Activated T-cell treated with anti-CD3 and anti-CD28 coated beads for 24 hours (primary cell): ENCODE results near the gene NACC2.

Source experiments
- DNase-seq: peaks from one replicate; pipeline ENCODE4 v3.0.0-alpha.2; 2020; ENCODE audit warnings: low read depth

The NACC2 gene

GRCh38 chr9:136092741-136093140 is 2.3 kb downstream of the NACC2 start:
- no peak for DNase-seq

GRCh38 chr9:136092353-136092650 is 2.8 kb downstream of the NACC2 start:
- DNase-seq: no peak

DNA sequence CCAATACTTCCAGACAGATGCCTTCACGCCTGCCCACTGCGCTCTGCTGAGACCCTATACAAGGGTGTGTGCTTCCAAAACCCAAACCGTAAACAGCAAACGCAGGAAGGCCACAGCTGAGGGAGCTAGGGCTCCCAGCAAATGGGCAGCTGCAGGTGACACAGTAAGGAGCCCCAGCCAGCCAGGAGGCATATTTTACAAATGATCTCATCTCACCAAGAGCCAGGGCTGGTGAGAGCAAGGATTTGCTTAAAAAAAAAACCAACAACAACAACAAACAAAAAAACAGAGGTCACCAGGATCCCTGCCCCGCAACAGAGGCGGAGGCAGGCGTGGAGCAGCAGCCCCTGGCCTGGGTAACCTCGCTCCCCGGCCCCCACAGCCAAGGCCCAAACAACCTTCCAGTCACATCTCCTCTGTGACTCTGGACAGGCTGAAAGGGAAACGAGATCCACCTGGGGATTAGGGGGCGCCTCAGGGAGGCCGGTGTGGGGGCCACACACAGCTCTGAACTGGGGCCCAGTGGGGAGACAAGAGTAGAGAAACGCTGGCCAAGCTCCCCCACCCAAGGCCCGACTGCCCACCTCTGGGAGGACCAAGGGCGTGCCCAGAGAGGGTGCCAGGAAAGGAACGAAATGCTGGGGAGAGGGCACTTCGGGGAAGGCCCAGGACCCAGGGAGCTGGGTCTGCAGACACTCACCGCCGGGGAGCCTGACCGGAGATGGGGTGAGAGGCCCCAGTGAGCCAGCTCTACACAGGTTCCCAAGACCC is 3.3 kb downstream of the NACC2 start:
- no peak for DNase-seq

DNA sequence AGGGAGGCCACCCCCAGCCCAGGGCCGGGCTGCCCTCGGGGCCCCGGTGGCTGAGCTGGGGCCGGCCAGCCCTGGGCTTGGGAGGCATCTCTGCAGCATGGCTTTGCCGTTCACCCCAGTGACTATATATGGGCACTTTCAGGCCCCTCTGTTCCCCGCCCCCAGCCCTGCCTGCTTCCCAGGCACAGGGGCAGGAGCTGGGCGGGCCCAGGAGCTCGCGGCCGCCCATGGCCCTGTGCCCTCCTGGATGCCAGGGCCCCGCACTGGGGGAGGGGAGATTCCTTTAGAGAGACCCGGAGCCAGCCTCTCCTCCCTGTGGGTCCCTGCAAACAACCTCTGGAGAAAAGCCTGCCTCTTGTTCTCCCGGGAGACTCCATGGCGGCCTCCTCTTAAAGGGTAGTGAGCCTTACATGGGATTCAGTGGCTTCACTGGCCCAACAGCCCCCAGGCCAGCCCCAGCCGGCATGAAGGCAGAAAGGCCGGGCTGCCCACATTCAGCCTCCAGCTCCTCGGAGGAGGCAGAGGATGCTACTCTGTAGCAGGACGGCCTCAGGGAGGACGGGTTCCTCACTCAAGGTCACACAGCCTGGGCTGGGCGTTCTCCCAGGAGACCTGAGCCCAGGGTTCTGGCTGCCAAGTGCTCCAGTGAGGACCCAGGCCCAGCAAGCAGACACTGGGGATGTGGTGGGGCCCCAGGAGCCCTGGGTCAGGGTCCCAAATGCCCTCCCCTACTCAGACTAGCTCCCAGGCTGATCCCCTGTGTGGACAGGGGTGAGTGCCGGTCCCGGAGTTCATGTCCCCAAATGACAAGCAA is 4.1 kb downstream of the NACC2 start:
- DNase-seq: no peak

GRCh38 chr9:136090056-136090735 is 4.9 kb downstream of the NACC2 start:
- DNase-seq: no peak

- no peak for DNase-seq
These were observed 5.4 kb downstream of the NACC2 start for GRCh38 chr9:136089697-136090045.

DNA sequence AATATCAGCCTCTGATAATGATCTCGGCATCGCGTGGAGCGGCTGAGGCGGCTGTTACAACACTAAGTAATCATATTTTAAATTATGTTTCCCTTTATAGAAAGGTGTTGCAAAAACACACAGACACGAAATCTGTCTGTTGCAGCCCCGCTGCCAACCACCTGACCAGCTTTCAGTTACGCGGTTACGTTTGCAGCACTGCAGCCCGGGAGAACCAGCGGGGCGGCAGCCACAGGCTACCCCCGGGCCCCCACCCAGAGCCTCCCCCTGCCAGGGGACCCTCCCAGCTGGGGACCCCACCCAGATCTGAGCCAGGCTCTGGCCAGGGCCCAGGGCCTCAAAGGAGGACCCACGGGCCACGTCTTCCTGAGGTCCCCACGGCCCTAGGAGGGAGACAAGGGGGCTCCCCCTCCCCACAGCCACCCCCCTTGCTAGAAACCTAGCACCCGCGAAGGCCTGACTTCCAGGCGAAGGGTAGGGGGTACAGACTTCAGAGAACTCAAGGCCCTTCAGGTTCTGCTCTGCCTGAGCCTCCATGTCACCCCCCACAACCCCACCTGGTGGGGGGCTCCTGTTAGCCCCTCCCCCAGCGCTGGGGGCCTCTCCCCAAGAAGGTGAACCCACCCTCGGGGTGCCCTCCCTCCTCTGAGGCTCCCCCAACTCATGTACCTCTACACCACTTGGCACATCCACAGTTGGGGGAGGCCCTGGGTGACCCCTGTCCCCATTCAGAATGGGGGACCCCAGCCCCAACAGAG is 6.0 kb downstream of the NACC2 start:
- no peak for DNase-seq

DNA sequence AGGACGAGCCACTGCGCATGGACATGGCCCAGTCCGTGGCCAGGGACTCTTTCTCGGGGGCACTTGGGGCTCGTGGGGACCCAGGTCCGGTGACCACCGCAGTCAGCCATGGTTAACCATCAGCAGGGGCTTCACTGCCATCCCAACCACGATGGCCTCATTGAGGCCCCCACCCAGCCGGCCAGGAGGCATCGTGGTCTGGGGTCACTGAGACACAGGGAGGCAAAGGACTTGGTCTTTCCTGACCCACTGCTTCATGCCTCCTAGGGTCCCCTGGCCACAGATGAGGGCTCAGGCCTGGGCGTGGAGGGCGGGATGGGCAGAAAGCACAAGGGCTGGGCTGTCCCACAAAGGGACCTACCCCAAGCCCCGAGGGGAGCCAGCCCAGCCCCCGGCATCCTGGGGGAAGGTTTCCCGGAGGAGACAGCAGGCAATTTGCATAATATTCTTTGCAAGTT is 6.6 kb downstream of the NACC2 start:
- no peak for DNase-seq

- DNase-seq: no peak
These were observed 7.2 kb downstream of the NACC2 start for GRCh38 chr9:136087741-136088480.

DNA sequence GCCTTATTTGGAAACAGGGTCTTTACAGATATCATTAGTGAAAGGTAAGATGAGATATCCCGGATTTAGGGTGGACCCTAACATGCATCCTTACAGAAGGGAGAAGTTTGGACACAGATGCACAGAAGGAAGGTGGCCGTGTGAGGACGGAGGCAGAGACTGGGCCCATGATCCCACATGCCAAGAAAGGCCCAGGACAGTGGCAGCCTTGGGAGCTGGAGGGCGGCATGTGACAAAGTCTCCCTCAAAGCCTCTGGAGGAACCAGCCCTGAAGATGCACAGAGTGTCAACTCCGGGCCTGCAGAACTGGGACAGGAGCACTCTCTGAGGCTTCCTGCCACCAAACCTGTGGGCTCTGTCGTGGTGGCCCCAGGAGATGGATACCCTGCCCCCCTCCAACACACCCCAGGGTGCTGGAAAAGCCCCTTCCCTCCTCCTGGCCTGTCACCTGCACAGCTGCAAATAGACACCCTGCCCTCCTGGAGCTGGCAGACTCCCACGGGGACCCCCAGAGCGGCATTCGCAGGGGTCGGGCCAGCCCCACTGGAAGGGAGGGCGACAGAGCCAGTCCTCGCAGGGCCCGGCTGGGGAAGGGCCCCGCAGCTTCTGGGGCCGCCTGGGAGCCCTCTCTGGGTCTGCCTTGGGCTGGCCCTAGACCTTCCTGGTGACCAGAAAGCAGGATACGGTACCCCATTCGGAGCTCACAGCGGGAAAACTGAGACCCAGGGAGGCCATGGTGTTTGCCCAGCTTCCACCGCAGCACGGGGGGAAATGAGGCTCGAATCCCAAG is 7.9 kb downstream of the NACC2 start:
- DNase-seq: no peak

DNA sequence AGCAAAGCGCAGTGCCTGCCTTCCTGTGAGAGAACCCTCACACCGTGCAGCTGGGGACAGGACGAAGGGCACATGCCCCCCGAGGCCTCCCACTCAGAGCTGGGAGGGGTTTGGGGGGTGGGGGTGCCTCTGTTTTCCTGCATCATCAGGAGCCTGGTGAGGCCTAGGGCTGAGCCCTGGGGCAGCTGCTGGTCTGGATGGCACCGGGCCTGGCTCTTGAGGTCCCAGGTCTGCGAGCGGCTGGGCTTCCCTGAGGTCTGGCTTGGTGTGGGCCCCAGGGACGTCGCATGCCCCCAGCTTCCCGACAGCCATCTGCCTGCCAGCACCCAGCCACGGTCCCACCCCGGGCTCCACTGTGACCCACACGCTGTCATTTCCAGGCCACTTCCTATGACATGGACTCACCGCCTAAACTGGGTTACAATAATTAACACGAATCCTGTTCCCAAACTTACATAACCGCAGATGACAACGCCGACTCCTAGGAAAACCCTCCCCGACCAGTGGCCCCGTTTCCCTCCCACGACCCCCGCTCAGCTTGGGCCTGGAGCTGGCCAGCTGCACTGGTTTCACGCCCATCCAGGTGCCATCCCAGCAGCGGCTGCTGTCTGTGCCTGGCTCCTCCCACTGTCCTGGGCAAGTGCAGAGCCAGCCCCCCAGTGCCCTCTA is 8.7 kb downstream of the NACC2 start:
- no peak for DNase-seq

DNA sequence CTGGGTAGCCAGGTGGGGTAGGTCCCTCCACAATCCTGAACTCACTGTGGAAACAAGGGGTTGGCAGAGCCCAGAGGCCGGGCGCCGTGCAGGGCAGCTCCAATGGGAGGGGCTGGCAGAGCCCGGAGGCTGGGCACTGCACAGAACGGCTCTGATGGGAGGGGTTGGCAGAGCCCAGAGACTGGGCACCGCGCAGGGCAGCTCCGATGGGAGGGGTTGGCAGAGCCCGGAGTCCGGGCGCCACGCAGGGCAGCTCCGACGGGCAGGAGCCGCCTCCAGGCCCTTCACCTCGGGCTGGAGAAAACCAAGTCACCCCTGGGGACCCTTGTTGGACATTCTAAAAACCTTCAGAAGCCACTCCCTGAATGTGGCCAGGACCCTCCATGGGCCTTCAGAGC is 9.3 kb downstream of the NACC2 start:
- DNase-seq: no peak

- no peak for DNase-seq
These were observed 10.8 kb downstream of the NACC2 start for GRCh38 chr9:136084063-136084944.

DNA sequence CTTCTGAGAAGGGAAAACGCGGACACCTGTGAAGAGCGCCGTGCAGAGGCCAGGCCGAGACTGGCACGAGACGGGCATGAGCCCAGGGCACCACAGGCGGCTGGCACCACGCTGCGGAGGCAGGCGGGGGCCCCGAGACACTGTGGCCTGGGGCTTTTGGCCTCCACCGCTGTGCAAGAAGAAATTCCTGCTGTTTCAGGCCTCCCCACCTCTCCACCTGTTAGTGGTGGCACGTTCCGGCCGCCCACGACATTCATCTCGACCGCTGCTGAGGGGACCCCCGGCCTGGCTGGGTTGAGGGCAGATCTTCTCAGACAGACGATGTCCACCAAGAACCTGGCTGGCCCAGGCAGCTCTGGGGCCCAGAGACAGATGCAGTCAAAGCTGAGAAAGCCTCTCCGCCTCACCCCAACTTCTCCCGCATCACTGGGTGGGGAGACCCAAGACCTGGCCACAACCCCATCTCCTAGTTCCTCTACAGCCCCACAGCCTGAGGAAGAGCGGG is 11.5 kb downstream of the NACC2 start:
- DNase-seq: no peak

GRCh38 chr9:136082496-136083361 is 12.4 kb downstream of the NACC2 start:
- DNase-seq: no peak

GRCh38 chr9:136081826-136082495 is 13.1 kb downstream of the NACC2 start:
- DNase-seq: no peak

DNA sequence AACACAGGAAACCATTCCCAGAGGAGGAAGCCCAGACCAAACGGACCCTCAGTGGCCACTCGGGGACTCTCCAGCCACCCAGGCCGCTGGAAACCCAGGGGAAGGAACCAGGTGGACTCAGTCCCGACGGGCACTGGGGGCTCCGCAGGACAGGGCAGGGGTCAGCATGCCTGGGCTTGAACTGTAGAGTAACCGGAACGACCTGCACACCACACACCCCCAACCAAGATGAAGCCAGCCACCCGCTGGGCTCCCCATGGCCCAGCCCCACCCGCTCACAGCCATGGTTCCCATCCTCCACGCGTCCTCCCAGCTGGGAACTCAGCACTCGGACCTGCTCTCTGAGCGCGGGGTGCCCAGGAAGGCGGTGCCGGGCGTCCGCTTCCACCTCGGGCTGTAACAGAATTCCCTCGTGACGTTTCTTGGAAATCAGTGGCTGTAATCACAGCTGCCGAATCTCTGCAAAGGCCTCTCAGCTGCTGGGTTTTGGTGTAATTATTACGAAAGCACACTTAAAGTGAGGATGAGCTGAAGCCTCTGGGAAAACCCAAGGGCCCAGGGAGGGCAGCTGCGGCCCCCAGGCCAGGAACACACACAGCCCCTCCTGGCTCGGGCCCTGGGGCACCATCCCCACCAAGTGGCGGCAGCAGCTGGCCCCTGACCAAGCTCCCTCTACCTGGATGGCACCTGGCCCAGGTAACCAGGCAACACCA is 13.8 kb downstream of the NACC2 start:
- DNase-seq: no peak
